22Rv1 (cell line): ENCODE measurements around the gene CEBPB.

Experiments used
- CTCF ChIP-seq: fragments of 450-650 bp; IDR thresholded peaks from 2 replicates; pipeline ENCODE4 v1.5.1; 2017; ENCODE audit warnings: mild to moderate bottlenecking
- ZFX ChIP-seq: fragments of 450-650 bp; IDR thresholded peaks from 2 replicates; pipeline ENCODE4 v1.6.1; 2017; ENCODE audit warnings: antibody characterized with exemption, borderline replicate concordance

GRCh38 chr20:50197463-50198179 is 7.0 kb downstream of the CEBPB start:
- TF ChIP-seq CTCF: no peak
- no peak for TF ChIP-seq ZFX
